ELF-1 (cell line): ENCODE data around the gene TAGAP.

Experiments used
- DNase-seq: peaks from one replicate; pipeline ENCODE4 v3.0.0-alpha.2; 2016; ENCODE audit warnings: low read depth, low spot score

Gene TAGAP

GRCh38 chr6:159071843-159072769 is 27.3 kb upstream of the TAGAP start:
- DNase-seq: no peak

GRCh38 chr6:159068904-159069578 is 24.2 kb upstream of the TAGAP start:
- DNase-seq: peak; percentile 36

DNA sequence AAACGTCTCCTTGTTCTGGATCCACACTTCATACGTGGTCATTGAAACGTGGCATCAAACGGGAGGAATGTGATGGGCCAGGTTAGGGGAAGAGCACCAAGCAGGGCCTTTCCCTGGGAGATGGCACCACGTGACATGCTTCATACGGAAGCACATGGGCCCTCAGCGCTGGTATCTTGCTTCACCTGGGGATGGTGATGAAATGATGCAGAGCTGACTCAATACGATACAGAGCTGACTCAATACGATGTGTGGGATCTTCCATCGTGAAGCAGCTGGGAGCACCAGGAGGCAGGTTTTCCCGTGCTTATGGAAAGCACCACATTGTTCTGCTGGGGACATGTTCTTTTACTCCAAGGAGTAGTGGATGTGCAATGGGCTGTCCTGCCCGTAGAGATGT is 22.5 kb upstream of the TAGAP start:
- no peak for DNase-seq

GRCh38 chr6:159066483-159066882 is 21.7 kb upstream of the TAGAP start:
- DNase-seq: no peak

DNA sequence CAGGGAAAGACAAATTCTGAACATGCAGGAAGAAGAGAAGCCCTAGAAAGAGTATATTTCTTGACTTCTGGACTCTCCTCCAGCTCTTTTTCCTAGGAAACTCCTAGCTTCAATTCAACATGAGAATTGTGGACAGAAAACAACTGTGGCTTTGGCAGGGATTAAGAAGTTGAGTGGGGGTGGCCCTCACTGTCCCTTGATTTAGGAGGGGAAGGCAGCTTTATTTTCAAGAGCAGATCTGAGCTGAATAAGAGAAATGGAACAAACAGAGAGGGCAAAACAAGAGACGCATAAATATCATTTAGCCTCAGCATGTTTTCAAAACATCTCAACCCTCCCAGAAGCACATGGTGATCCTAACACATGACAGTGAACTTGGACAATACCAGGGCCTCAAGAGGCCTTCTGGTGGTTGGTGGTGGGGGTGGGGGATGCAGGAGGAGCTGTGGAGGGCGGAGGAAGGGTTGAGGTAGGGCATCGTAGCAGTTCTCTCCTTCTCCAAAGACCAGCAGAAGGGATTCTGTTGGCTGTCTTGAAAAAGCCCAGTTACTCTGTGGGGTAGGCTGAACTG is 21.1 kb upstream of the TAGAP start:
- no peak for DNase-seq

DNA sequence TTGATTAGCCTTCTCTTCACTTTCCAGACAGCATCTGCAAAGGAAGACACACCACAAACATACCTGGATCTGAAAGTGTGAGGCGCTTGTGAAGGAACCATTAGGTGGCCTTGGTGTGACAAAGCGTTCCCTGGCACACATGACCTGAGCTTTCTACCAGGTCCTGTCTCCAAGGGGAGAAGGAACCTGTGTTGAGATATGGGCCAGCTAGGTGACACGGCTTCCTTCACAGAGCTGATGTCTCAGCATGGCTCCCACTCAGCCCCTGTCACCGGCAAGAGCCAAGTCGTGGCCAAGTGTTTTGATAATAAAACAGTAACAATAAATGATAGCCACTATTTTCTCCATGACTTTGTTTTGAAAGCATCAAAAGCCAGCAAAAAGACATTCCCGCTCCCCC is 20.3 kb upstream of the TAGAP start:
- DNase-seq: no peak

- DNase-seq: no peak
Observed at GRCh38 chr6:159064477-159064876, 19.7 kb upstream of the TAGAP start.

DNA sequence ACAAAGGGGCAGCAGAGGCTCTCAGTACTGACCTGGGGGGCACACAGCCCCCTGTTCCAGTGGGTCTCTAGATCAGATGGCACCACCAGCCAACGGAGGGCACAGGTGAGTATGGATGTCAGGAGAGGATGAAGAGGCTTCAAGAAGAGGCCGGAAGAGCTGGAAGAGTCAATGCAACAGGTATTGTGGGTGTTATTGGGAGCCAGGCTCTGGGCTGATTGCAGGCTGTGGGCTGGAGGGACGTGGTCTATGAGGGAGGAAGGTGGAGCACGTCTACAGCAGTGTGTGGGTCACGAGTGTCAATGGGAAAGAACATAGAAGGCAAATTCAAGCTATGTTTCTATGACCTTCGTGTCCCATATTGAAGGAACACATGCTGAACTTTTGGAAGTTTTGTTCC is 18.8 kb upstream of the TAGAP start:
- no peak for DNase-seq

- DNase-seq: no peak
Observed at GRCh38 chr6:159062976-159063375, 18.2 kb upstream of the TAGAP start.

GRCh38 chr6:159062564-159062945 is 17.8 kb upstream of the TAGAP start:
- DNase-seq: no peak

DNA sequence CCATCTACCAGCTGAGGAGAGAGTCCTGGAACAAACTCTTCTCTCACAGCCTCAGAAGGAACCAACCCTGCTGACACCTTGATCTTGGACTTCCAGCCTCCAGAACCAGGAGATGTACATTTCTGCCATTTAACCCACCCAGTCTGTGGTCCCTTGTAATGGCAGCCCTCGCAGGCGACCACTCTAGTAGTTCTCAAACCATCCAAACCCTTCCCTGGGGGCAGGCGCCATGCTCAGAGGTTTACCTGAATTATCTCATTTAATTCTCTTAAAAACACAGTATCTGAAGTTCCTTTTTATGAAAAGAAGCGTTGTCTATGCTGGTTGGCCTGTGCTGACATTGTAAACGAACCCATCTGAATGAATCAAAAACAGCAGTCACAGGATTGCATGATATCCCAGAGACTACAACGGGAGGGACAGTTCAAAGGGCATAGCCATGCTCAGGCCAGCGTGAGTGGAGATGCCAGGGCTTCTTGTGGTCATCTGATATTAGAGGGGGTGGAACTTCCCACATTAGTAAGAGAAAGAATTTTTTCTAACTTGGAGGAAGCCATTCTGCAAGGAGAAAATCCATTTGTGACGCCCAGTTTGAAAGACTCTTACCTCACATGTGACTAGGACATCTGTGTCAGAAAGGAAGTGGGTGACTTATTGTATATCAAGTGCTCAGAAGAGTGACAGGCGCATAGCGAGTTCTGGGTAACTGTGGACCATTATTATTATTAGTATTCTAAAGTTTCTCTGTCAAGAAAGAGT is 17.2 kb upstream of the TAGAP start:
- DNase-seq: no peak

- DNase-seq: no peak
Observed at GRCh38 chr6:159061146-159061545, 16.4 kb upstream of the TAGAP start.

DNA sequence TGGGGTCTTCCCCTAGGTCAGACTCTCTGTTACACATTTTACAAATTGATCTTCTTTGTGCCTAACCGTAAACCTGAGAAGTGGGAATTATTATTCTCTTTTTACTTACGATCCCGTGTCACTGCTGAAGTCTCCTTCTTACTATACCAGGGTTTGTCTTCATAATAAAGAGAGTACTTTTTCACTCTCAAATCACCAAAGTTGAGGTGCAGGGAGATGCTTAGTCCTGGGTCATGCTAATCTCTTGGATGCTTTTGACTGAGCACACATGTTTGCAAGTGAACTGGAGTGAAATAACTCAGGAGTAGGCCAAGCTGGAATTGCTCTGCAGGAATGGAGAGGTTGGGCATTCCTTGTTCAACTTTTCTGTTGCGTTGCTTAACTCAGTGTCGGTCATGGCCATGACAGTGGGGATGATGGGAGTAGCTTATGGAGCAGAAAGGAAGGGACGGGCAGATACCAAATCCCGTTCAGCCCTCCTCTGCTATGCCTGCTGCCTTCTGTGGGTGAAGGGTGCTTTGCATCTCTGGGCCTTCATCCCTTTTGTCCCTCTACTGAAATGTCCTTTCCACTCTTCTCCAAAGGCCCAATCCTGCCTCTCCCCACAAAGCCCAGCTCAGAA is 15.2 kb upstream of the TAGAP start:
- no peak for DNase-seq

DNA sequence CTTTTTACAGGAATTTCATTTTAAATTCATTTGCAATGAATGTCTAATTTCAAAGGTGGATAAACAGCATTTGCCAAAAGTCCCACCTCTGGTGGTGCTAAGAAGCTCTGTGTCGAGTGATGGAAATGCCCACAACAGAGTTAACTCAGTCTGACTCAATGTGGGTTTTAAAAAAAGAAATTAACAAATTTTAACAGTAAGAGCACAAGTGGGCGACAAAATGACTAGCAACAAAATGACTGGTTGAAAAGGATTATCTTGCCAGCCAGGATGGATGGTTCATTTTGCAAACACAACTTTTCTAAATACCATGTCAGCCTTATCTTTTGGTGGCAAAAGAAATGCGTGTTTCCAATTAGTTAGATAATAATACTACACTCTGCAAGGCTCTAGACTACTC is 14.3 kb upstream of the TAGAP start:
- no peak for DNase-seq

GRCh38 chr6:159056899-159057298 is 12.1 kb upstream of the TAGAP start:
- DNase-seq: no peak

- DNase-seq: no peak
Observed at GRCh38 chr6:159056432-159056831, 11.6 kb upstream of the TAGAP start.

DNA sequence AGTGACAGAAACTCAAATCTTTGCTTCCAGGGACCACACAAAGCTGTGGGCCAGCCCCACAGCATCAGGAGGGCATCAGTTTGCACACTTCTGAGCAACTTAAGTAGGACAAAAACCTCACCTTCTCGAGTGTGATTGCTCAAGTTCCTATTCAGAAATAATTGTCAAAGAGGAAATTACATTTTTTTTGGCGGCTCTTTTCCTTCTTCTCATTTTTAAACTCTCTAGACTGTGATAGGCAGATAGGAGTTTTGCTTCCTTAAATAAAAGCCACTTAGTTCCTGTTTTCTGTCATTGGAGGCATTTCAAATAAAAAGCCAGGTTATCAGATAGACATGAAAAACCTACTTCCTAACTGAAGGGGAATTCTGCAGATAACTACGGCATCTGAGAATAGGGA is 11.2 kb upstream of the TAGAP start:
- DNase-seq: no peak

DNA sequence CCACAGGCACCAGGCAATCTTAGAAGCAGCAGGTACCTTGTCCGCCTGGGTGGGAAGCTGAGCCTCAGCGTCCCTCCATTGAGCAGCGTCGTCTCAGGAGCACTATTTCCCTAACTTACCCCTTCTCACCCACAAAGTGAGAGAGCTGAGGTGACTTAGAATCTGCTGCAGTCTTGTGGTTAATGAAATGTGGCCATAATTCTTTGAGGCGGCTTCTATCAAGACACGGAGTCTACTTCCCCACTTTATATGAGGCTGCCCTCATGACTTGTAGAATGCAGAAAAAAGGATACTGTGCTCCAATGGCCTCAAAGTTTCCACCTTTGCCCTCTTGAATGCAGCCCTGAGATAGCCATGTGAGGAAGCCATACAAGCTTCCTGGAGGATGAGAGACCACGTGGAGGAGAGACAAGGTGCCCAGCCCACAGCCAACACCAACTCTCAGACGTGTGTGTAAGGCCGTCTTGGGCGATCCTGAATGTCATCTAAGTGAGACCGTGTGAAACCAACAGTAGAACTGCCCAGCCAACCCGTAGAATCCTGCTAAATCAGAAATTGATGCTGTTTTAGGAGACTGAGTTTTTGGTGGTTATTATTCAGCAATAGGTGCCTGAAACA is 9.1 kb upstream of the TAGAP start:
- no peak for DNase-seq

DNA sequence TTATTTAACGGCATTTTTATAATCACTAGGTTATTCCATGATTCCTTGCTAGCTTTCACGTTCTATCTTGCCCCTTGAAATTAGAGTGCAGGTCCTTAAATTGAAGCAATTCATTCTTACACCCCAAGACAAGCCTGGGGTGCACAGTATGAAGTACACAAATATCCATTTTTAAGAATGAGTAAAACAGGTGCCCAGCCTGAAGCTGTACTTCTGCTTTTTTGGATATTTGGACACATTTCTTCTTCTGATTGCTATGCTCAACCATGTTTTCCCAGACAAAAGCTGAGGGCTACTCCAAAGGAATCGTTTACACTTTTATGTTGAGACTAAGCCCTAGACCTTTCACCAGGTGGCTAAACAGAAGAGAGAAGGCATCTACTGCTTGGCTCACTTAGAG is 7.9 kb upstream of the TAGAP start:
- no peak for DNase-seq

DNA sequence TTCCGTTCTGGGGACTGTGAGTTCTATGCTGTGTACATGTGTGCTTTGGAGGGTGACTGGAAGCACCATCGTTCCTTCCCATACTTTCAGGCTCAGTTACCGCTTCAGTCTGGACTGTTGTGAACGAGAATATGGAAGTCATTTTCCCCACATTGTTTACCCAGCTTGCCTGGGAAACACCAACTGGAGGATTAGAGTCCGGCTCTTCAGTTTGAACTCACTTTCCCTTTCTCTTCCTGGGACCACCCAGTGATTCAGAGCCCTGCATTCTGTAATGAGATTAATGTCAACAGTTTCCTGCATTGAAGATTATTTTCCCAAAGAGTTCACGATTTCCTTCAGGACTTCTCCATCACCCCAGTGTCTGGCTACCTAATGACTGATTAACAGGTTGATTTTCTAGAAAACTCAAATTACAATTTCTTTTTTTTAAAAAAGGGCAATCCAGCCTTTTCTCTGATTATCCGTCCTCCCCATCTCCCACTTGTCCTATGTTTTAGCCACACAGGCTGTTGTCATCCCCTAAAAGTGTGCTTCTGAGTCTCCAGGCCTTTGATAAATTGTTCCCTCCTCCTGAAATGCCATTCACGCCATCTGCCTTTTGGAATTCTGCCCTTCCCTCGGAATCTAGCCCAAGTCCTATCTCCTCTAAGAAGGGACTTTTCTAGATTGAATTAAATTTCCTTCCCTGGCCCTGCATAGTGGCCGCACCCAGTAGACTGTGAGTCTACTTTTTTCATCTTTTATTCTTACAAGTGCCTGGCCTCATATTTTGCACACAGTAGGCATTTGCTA is 3.3 kb upstream of the TAGAP start:
- no peak for DNase-seq
